ENCODE results near the gene BDKRB2. TPM values are rescaled to one million over a fixed set of nuclear protein-coding genes. Genes with fewer than 3 reads are reported as not detected.

The BDKRB2 gene
- total and polyA plus RNA-seq, 2 donors (not counting 1 experiment from before 2014, with no cell fraction given) = not detected

- TF ChIP-seq EZH2 (IDR thresholded peaks at IDR 0.05; ENCODE audit: borderline replicate concordance, insufficient read depth, low read depth, low read length, poor library complexity, severe bottlenecking) = no peak
- TF ChIP-seq CTCF (IDR thresholded peaks at IDR 0.05) = no peak
- peaks cover 0 to 7% of the 10 kb centered on the region in 2 donors for H3K4me1 ChIP-seq (ENCODE audit: control insufficient read depth in 2 of 2, insufficient read depth in 2 of 2, low read length in 2 of 2)
- no peak for ATAC-seq (ENCODE audit: low read depth)
- intact Hi-C loops (cut with micrococcal nuclease) = no loop called here
- Mint-ChIP-seq H3K9me3 (ENCODE audit: insufficient read depth) (no peaks in the 10 kb centered on the region), H3K4me1 (peaks cover 2% of the 10 kb centered on the region), H3K4me3 (no peak overlapping the region), H3K27me3 (peaks cover 39% of the 10 kb centered on the region), H3K27ac (no peak overlapping the region)
- peaks cover 0 to 5% (median 0%) of the 10 kb centered on the region in 3 donors for H3K9me3 ChIP-seq (ENCODE audit: control extremely low read depth in 1 of 3, control insufficient read depth in 2 of 3, insufficient read depth in 1 of 3, low read length in 2 of 3)
- no peak overlapping the region for H2AFZ ChIP-seq (ENCODE audit: insufficient read depth, low read depth, low read length, poor library complexity, severe bottlenecking)
- ChIA-PET POLR2A (no interaction called here), CTCF (no interaction called here)
- no peaks in the 10 kb centered on the region for H3K36me3 ChIP-seq (replicated peaks in 1 of 2; ENCODE audit: control extremely low read depth in 1 of 2, control insufficient read depth in 1 of 2, extremely low read depth in 1 of 2, insufficient read depth in 2 of 2, low read length in 1 of 2)
- no peaks in the 10 kb centered on the region for H3K27me3 ChIP-seq (replicated peaks in 1 of 4; ENCODE audit: control extremely low read depth in 1 of 4, control insufficient read depth in 3 of 4, insufficient read depth in 4 of 4, low read length in 3 of 4)
- DNase-seq = no peak
- no peak overlapping the region for H3K27ac ChIP-seq (ENCODE audit: low read length in 2 of 2)
- H3K4me2 ChIP-seq (replicated peaks; ENCODE audit: low read depth, low read length, poor library complexity, severe bottlenecking) = no peak overlapping the region
- H3K4me3 ChIP-seq (ENCODE audit: control extremely low read depth in 1 of 5, extremely low read depth in 1 of 5, insufficient read depth in 1 of 5, low read depth in 2 of 5, low read length in 4 of 5) = no peak overlapping the region
- WGBS (ENCODE audit: insufficient coverage) = 100% methylated on average over 1 of the region's 2 CpGs
- no peaks in the 10 kb centered on the region for H4K20me1 ChIP-seq (ENCODE audit: control insufficient read depth, insufficient read depth, low read length, poor library complexity, severe bottlenecking)
- H3K79me2 ChIP-seq (ENCODE audit: control insufficient read depth, insufficient read depth, low read length) = no peaks in the 10 kb centered on the region
- H3K9ac ChIP-seq (ENCODE audit: low read length) = no peak overlapping the region
Measured at GRCh38 chr14:96176275-96176674, 28.4 kb upstream of the BDKRB2 start.

GRCh38 chr14:96176811-96177211, 27.8 kb upstream of the BDKRB2 start:
- Histone ChIP-seq H4K20me1 (ENCODE audit: control insufficient read depth, insufficient read depth, low read length, poor library complexity, severe bottlenecking) (no peaks in the 10 kb centered on the region), H3K4me1 (ENCODE audit: control insufficient read depth in 2 of 2, insufficient read depth in 2 of 2, low read length in 2 of 2) (peaks cover 0 to 7% of the 10 kb centered on the region in 2 donors), H3K4me2 (replicated peaks; ENCODE audit: low read depth, low read length, poor library complexity, severe bottlenecking) (no peak overlapping the region), H3K27me3 (replicated peaks in 1 of 4; ENCODE audit: control extremely low read depth in 1 of 4, control insufficient read depth in 3 of 4, insufficient read depth in 4 of 4, low read length in 3 of 4) (no peaks in the 10 kb centered on the region), H3K9ac (ENCODE audit: low read length) (no peak overlapping the region), H3K4me3 (ENCODE audit: control extremely low read depth in 1 of 5, extremely low read depth in 1 of 5, insufficient read depth in 1 of 5, low read depth in 2 of 5, low read length in 4 of 5) (no peak overlapping the region), H3K9me3 (ENCODE audit: control extremely low read depth in 1 of 3, control insufficient read depth in 2 of 3, insufficient read depth in 1 of 3, low read length in 2 of 3) (peaks cover 0 to 5% (median 0%) of the 10 kb centered on the region in 3 donors), H3K79me2 (ENCODE audit: control insufficient read depth, insufficient read depth, low read length) (no peaks in the 10 kb centered on the region), H2AFZ (ENCODE audit: insufficient read depth, low read depth, low read length, poor library complexity, severe bottlenecking) (no peak overlapping the region), H3K36me3 (replicated peaks in 1 of 2; ENCODE audit: control extremely low read depth in 1 of 2, control insufficient read depth in 1 of 2, extremely low read depth in 1 of 2, insufficient read depth in 2 of 2, low read length in 1 of 2) (no peaks in the 10 kb centered on the region), H3K27ac (ENCODE audit: low read length in 2 of 2) (no peak overlapping the region)
- intact Hi-C loops (cut with micrococcal nuclease) = no loop called here
- peaks cover 39% of the 10 kb centered on the region for H3K27me3 Mint-ChIP-seq
- POLR2A ChIA-PET = no interaction called here
- ATAC-seq (ENCODE audit: low read depth) = no peak
- no peak for DNase-seq
- H3K4me3 Mint-ChIP-seq = no peak overlapping the region
- WGBS (ENCODE audit: insufficient coverage) = 76% methylated on average over 6 of the region's 8 CpGs
- TF ChIP-seq EZH2 (IDR thresholded peaks at IDR 0.05; ENCODE audit: borderline replicate concordance, insufficient read depth, low read depth, low read length, poor library complexity, severe bottlenecking) = no peak
- H3K9me3 Mint-ChIP-seq (ENCODE audit: insufficient read depth) = no peaks in the 10 kb centered on the region
- no peak overlapping the region for H3K27ac Mint-ChIP-seq
- CTCF ChIA-PET = no interaction called here
- peaks cover 2% of the 10 kb centered on the region for H3K4me1 Mint-ChIP-seq

Data from B cell (primary cell).